GM21528 (cell line): ENCODE results near the gene SLC6A8.
"Not testable (repeated sequence)": the region's sequence is repeated elsewhere in the genome, so short reads cannot be mapped to it uniquely, and the experiment has no call there.

Source experiments
- ATAC-seq: cut with Tn5 transposase; IDR thresholded peaks from one replicate; pipeline ENCODE4 v1.9.1; 2021; ENCODE audit warnings: mild to moderate bottlenecking, moderate library complexity; ENCODE audit not compliant: unreplicated experiment, low FRiP score

SLC6A8 gene

DNA sequence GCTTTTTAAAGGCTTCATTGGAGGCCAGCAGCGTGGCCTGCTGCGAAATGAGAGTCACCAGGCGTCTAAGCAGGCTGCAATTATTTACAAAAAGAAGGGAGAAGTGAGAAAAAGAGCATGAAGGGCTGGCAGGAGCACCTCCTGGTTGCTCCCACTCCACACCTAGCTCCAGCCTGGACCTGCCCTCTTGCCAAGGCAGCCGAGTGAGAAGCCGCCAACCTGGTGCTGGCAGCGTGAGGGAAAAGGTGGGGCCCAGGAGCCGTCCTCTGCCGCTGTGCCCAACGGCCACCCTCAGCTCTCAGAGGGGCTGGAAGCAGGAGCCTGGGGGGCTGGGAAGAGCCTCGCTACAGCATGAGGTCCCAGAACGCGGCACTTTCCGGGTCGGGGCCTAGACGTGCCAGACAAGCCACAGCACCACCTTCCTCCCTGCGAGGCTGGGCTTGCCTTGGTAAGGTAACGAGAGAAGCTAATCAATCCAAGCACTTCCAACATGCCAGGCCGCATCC is 16.3 kb downstream of the SLC6A8 start:
- no peak for ATAC-seq

DNA sequence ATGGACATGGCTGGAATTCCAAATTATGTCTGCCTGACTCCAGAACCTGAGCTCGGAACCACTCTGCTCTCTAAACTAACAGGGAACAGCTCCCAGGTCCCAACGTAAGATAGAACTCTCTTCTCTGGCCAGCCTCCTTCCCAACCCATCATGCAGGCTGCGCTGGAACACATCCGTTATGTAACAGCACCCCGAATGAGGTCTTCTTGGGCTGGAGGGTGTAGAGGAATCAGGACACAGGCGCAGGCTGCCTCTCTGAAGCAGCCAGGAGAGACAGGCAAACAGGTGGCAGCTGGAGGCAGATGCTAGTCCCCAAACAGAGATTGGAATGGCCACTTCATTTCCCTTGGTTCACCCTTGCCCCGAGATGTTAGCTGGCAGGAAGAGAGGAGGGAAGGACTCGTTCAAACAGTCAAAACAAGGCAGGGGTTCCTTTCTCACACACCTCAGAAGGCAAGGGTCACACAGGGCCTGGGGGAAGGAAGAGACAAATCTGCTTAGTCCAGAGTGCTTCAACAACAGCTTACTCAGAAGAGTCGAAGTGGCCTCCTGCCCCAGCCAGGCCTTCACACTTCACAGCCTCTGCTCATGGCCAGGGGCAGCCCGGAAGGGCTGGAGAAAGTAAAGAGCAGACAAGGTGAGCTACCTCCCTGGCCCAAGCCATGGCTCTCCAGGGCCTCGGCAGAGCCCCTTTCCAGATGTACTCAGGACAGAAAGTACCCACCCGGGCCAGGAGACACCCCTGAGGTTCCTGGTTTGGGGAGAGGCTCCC is 17.1 kb downstream of the SLC6A8 start:
- not testable (repeated sequence) for ATAC-seq

DNA sequence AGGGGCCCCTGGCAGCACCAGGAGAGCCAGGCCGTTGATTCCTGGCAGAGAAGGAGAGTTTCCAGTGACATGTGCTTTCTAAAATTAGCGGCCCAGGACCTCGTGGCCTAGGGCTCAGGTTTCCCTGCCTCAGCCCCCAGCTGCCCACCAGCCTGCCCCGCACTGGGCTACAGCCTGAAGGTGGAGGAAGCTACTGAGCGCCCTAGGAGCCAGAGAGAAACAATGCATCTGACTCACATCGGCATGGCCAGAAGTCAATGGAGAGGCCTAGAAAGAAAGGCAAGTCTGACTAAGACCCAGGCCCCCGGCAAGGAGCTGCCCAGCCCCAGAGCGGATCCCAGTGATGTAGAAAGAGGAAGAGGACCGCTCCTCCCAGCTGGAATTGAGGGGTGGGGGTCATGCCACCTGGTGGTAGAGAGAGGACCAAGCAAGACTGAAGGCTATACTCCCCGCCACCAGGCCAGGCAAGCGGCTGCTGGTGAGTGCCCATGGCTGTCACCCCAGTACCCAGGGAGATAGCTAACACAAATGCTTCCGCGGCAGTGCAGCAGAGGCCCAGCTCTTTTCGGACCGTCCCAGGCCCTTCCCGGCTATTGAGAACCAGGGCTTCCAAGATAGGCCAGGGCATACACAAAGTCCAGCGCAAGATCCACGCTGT is 17.8 kb downstream of the SLC6A8 start:
- ATAC-seq, result not testable (repeated sequence)

DNA sequence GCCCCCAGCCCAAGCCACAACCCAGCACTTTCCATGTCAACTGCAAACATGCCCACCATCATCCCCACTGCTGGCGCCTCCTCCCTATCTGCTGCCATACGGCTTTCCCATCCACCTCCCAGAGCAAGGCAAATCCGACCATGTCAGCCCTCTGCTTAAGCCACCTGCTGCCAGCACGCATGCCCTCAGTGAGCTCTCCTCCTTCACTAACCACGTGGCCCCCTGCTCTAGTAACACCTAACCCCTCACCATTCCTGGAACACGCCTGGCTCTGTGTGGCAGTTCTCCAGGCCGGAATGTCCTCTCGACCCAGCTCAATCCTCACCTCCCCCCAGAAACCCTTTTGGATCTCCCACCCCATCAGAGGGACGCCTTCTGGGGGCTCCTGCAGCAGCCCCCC is 19.1 kb downstream of the SLC6A8 start:
- no peak for ATAC-seq

DNA sequence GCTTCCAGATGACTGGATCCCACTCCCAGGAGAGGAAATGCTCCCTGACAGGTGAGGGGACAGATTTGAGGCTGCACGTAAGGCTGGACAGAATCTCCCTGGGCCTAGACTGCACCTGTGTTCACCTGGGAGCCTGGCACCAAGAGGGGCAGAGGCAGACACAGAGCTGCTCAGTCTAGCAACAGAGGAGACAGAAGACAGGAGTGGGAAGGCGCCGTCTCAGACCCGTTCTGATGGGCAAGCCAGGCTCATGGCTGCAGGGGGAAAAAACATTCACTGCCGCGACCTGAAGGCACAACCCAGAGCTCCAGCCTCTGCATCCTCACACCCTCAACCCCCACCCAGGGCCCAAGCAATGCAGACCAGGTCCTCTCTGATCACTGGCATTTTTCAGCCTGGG is 19.7 kb downstream of the SLC6A8 start:
- ATAC-seq, result no peak

DNA sequence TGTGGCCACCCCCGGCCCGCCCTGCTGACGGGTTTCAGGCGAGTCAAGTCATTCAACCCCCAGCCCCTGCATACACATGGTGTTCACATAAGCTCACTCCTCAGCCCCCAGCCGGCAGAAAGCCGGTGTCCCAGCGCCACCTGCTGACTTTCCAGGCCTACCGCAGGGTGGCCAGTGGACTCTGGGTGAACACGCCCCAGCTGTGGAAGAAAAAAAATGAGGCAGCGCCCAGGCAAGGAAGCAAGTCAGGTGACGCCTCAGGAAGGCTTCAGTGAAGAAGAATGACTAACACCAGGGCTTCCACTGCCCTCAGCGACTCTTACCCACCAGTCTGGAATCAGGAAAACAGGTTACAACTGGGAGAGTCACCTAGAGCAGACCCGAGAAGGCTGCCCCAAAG is 20.7 kb downstream of the SLC6A8 start:
- no peak for ATAC-seq

DNA sequence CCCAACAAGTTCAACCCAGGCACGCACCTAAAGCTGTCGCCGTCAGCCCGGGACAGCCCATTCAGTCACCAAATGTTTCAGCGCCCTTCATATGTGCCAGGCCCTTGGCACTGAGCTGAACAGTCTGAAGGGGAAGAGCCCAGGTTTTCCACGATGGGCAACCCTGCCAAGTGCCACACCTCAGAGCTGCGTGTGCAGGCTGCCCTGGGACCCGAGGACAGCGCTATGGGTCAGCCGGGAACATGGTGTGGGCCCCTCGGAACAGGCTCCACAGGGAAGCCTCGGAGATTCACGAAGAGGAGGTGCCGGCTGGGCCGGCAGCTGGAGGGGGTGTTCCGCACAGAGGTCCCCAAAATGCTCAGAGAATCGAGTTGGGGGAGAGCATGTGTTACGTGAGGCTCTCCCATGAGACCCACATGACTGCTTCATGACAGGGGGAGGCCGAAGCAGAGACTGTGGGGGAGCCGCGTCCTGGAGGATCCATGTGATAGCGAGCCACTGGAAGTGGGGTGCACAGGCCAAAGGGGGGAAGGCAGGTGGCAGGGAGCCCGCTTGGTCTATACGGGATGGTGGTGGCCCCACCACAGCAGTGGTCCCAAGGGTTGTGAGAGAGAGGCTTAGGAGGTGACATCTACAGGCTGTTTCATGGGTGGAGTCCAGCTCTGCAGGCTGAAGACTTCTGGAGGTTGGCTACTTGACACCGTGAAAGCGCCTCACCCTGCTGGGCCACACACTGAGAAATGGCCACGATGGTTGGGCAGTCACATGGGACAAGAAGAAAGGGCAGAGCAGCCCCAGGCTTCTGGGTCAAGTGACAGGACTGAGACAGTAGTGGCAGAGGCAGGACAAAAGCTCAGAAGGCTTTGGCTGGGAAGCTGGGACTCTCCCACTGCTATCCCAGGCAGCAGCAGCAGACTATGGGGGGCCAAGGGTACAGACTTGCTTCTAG is 22.3 kb downstream of the SLC6A8 start:
- ATAC-seq, result no peak

DNA sequence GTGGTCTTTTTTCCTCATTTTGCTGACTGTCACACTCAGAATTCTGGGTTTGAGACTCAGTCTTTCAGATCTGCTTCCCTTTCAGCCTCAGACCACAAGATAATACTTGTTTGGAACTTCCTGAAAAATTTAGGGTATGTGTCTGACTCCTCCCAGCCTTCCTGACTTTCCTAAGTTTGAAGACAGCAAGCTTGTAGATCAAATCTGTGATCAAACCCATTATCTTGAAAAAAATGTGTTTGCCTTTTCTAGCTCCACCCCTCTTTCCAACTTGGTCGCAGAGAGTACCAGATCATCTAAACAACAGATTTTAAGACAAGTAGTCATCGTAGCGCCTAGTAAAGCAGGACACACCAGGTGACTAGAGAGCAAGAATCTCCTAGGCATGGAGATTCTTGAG is 26.5 kb downstream of the SLC6A8 start:
- ATAC-seq, result no peak

DNA sequence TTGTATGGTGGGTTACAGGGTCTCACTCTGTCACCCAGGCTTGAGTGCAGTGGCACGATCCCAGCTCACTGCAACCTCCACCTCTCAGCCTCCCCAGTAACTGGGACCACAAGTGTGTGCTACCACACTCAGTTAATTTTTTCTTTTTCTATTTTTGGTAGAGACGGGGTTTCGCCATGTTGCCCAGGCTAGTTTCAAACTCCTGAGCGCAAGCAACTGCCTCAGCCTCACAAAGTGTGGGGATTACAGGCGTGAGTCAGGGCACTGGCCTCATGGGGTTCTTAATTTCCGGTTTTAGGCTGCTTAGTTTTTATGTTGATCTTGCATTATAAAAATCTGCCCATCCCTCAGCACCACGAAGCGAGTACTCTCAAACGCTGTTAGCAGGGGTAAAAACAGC is 29.7 kb downstream of the SLC6A8 start:
- no peak for ATAC-seq

DNA sequence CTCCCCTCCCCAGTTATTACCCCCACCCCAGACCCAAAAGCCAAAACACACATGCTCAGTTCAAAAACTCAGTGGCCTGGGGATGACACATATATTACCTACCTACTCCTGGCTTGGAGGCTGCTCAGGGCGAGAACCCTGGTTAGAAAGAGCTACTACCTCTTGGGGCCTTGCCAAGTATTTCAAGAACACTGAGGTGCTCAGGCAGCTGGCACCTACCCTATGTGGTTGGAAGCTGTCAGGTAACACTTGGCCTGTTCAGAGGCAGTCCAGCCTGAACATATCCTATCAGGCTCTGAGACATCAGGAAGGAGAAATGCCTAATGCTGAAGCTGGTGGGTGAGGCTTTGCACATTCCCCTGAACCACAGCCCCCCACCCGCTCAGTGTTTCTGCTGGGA is 31.5 kb downstream of the SLC6A8 start:
- no peak for ATAC-seq

DNA sequence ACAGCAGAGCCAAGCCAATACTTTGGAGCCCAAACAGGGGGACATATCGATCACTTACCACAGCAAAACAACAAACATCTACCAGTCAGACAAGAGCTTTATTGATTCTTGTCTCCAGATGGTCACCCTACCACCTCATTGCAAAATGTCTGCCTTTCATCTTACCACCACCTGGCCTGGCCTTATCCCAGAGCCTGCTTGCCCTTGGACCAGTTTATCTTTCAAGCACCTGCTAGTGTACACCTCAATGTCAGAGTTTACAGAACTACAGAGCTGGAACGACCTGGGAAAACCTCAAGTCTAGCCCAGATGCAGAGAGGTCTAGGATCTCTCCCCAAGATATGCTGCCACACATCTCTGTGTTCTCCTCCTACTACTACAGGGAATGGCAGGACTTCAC is 32.0 kb downstream of the SLC6A8 start:
- ATAC-seq, result no peak

DNA sequence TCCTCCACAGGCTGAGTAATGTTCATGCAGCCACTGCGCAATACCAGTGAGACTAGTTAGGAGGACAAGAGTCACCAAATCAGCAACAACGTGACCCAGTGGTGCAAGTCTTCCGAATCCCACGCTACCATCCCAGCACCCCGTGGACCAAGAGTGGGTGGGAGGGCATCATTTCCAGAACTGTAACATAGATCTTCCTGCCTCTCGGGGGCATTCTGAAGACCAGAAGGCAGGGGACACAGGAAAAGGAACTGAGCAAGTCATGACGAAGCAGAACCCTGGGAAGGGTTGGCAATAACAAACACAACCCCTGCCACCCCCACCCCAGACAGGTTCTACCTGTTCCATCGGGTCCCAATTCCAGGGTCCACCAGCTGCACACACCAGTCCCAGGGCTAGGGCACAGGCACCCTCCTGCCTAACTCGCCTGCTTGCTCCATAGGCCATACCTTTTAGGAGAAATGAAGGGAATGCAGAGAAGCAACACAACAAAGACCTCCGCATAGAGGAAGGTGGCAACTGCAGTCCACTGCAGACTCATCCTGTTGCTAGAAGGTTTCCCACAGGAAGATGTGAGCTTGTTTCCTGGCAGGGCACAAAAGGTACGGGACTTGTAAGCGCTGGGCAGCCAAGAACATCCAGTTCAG is 35.1 kb downstream of the SLC6A8 start:
- no peak for ATAC-seq

DNA sequence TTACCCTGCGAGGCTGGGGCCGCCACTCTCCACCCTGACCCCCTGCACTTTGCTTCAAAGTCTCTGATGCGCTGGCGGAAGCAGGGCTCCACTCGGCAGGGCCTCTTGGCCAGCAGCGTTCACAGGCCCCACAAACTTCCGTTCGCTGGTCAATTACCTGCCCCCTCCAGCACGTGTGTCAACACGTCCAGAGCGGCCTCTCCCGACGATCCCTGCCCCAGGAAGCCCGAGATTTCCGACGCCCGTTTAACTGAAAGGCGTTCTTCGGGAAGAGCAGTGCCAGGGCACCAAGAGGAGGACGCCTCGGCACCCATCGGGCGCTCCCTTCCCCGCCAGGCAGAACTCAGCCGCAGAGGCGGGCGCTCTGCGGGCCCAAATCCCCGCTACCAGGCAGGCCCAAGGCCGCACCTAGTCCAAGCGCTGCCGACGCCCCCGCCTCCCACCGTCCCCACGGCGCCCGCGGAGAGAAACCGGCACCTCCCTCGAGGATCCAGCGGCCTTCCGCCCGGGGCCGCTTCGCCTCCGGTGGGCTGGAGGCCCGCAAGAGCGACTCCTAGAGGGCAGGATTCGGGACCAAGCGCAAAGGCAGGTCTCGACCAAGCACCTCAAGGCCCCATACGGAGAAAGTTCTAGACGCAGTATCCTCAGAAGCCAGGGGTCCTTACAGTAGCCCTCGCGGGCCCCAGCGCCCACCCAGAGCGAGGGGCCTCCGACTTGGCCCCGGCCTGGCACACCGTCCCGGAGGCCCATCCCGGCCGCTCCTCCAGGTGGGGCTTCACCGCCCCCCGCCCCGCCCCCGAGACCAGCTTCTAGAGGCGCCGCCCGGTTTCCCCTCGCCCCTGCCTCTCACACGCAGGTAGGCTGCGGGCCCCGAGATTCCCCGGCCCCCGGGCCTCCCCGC is 35.9 kb downstream of the SLC6A8 start:
- peak; percentile 38 for ATAC-seq

DNA sequence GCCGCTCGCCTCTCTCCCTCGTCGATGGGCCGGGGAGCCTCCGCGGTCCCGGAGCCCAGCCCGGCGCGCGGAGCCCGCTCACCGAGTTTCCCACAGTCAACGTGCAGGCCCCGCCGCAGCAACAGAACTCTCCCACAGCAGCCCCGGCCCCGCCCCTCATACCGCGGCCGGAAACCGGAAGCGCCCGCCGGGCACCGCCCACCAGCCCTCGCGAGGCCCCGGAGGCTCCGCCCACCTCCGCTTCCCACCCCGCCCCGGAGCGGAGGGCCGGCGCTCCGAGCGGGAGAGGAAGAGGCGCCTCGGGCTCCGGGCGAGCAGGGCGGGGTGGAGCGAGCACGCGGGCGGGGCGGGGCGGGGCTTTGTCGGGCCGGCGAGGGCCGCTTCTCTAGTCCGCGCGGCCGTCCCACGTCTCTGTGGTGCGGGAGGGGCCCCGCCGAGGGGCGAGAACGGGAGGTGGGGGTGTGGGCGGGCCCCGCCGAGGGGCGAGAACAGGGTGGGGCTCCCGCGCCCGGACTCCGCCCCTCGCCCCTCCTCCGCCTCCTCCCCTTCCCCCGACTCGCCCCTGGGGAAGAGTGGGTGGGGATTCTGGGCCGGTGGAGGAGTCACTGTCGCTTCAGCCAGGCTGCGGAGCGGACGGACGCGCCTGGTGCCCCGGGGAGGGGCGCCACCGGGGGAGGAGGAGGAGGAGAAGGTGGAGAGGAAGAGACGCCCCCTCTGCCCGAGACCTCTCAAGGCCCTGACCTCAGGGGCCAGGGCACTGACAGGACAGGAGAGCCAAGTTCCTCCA is 36.7 kb downstream of the SLC6A8 start, which contains the start of the genes ABCD1 and BCAP31:
Gene ABCD1 (plus strand): TSS at position 605 of the 787 bp plus-strand sequence. CDS start 411 bp downstream, outside the sequence.
Gene BCAP31 (minus strand): TSS at position 136 of the 787 bp plus-strand sequence. CDS start 1,143 bp downstream, outside the sequence.
- ATAC-seq, result peak; percentile 67

DNA sequence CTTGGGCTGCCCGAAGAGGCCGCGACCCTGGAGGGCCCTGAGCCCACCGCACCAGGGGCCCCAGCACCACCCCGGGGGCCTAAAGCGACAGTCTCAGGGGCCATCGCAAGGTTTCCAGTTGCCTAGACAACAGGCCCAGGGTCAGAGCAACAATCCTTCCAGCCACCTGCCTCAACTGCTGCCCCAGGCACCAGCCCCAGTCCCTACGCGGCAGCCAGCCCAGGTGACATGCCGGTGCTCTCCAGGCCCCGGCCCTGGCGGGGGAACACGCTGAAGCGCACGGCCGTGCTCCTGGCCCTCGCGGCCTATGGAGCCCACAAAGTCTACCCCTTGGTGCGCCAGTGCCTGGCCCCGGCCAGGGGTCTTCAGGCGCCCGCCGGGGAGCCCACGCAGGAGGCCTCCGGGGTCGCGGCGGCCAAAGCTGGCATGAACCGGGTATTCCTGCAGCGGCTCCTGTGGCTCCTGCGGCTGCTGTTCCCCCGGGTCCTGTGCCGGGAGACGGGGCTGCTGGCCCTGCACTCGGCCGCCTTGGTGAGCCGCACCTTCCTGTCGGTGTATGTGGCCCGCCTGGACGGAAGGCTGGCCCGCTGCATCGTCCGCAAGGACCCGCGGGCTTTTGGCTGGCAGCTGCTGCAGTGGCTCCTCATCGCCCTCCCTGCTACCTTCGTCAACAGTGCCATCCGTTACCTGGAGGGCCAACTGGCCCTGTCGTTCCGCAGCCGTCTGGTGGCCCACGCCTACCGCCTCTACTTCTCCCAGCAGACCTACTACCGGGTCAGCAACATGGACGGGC is 37.5 kb downstream of the SLC6A8 start:
- peak; percentile 16 for ATAC-seq

DNA sequence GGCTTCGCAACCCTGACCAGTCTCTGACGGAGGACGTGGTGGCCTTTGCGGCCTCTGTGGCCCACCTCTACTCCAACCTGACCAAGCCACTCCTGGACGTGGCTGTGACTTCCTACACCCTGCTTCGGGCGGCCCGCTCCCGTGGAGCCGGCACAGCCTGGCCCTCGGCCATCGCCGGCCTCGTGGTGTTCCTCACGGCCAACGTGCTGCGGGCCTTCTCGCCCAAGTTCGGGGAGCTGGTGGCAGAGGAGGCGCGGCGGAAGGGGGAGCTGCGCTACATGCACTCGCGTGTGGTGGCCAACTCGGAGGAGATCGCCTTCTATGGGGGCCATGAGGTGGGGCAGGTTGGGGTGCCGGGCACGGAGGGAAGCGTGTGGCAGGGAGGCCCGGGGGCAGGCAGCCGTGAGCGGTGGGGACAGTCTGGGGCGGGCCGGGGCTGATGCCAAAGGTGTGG is 38.1 kb downstream of the SLC6A8 start:
- no peak for ATAC-seq
